Activated CD4-positive, alpha-beta T cell treated with anti-CD3 and anti-CD28 coated beads, Interleukin-2, Interleukin-6, amounts not matched to agents 100 ng/mL and 50 ng/mL, durations not matched to agents 16 hours and 8 hours (primary cell): Measurements from ENCODE around the gene FBXL20.
"Not testable (repeated sequence)": the region's sequence is repeated elsewhere in the genome, so short reads cannot be mapped to it uniquely, and the experiment has no call there.

ENCODE experiments used
- DNase-seq: peaks from one replicate; pipeline ENCODE4 v3.0.0-alpha.2; 2020

The FBXL20 gene

GRCh38 chr17:39325528-39326240 lies 75.7 kb downstream of the FBXL20 start:
- DNase-seq = no peak

DNA sequence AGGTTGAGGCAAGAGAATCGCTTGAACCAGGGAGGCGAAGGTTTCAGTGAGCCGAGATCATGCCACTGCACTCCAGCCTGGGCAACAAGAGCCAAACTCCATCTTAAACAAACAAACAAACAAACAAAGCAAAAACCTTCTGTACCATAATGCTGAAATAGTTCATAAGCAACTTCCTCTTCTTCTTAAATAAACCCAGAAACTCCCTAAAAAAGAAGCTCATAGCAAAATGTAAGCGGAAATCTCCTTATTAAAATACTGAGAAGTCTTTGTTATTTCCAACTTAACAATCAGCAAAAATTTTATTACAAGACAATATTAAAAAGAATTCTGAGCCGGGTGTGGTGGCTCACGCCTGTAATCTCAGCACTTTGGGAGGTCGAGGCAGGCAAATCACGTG lies 82.8 kb downstream of the FBXL20 start:
- no peak for DNase-seq

GRCh38 chr17:39306509-39307212 lies 94.8 kb downstream of the FBXL20 start:
- no peak for DNase-seq

GRCh38 chr17:39305978-39306377 lies 95.4 kb downstream of the FBXL20 start:
- no peak for DNase-seq

- no peak for DNase-seq
Measured at GRCh38 chr17:39304188-39304587, 97.2 kb downstream of the FBXL20 start.

GRCh38 chr17:39294060-39294459 lies 107.4 kb downstream of the FBXL20 start:
- DNase-seq = no peak

DNA sequence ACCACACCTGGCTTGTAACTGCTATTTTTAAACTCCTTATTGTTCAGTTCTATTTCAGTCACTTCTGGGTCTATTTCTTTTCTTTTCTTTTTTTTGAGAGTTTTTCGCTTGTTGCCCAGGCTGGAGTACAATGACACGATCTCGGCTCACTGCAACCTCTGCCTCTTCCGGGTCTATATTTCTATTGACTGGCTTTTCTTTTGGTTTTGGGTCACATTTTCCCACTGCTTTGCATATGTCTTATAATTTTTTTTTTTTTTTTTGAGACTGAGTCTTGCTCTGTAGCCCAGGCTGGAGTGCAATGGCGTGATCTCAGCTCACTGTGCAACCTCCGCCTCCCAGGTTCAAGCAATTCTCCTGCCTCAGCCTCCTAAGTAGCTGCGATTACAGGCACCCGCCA lies 108.9 kb downstream of the FBXL20 start:
- DNase-seq = not testable (repeated sequence)

- DNase-seq = not testable (repeated sequence)
Measured at GRCh38 chr17:39286513-39286912, 114.9 kb downstream of the FBXL20 start.

GRCh38 chr17:39284685-39285084 lies 116.7 kb downstream of the FBXL20 start:
- DNase-seq = no peak

DNA sequence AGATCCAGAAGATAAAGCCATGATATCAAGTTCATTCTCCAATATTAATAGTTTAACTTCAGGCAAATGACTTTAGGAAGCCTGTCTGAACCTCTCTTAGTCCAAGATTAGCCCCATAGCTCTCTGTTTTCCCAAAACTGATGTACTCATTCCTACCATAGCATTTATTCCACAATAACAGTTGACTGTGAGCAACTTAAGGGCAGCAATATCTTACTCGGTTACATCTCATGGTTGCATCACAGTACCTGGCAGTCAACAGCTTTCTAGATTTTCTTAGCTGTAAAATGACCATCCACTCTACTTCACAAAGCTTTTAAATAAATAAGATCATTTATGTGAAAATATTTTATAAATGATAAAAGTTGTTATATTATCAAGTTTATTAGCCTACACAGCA lies 117.5 kb downstream of the FBXL20 start:
- DNase-seq = no peak

GRCh38 chr17:39283098-39283497 lies 118.3 kb downstream of the FBXL20 start:
- no peak for DNase-seq

- DNase-seq = no peak
Measured at GRCh38 chr17:39281806-39282205, 119.6 kb downstream of the FBXL20 start.

GRCh38 chr17:39278246-39278645 lies 123.2 kb downstream of the FBXL20 start:
- DNase-seq = not testable (repeated sequence)

DNA sequence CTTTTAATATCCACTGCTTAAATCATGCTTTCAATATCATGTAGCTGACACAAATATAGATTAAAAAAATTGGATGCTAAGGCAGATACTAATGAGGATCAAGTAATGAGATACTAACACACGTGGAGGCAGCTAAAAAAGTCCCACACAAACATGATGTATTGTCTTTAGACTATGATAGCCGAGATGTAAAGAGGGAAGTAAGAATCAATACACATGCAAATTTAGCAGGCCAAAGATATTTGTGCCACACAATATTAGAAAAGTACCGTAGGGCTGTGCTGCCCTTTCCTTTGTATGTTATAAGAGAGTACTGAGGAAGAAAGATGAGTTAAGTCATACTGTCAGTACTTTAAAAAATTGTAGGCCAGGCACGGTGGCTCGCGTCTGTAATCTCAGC lies 124.3 kb downstream of the FBXL20 start:
- DNase-seq = no peak

GRCh38 chr17:39276113-39276512 lies 125.3 kb downstream of the FBXL20 start:
- DNase-seq = no peak

- DNase-seq = no peak
Measured at GRCh38 chr17:39271546-39271945, 129.9 kb downstream of the FBXL20 start.

- DNase-seq = peak; percentile 9
Measured at GRCh38 chr17:39270923-39271322, 130.5 kb downstream of the FBXL20 start.

GRCh38 chr17:39264119-39264518 lies 137.3 kb downstream of the FBXL20 start:
- no peak for DNase-seq

- DNase-seq = peak; percentile 43
Measured at GRCh38 chr17:39261286-39261685, 140.1 kb downstream of the FBXL20 start.

GRCh38 chr17:39252788-39253460 lies 148.5 kb downstream of the FBXL20 start:
- no peak for DNase-seq

GRCh38 chr17:39251997-39252396 lies 149.4 kb downstream of the FBXL20 start:
- no peak for DNase-seq

GRCh38 chr17:39250076-39250475 lies 151.3 kb downstream of the FBXL20 start:
- not testable (repeated sequence) for DNase-seq

DNA sequence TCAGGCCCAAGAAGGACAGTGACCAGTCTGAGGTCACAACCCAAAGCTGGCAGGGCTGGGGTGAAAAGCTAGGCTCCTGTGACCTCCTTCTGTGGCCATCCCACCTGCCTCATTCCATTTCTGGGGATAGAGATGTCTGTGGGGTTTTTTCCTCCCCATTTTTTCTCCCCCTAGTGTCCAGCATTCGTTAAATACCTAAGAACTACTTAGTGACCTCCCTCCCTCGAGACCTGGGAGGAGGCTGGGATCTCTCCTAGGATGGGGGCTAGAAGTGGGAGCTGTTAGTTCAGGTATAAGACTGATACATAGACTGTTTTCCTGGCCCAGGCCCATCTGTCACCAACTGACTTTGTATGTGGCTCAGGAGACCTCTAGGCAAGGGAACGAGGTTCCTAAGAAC lies 155.2 kb downstream of the FBXL20 start:
- DNase-seq = no peak
